HepG2 (cell line): Measurements from ENCODE around the gene PPP2R5D. TPM values are rescaled to one million over a fixed set of nuclear protein-coding genes. Genes with fewer than 3 reads are reported as not detected.

Source experiments
- AFF4 ChIP-seq: sonication (generic); formaldehyde crosslinking; IDR thresholded peaks from 2 replicates; pipeline ENCODE4 v1.4.0; 2020; ENCODE audit warnings: missing genetic modification reagents
- EHMT2 ChIP-seq: fragments of 200-600 bp; sonication (generic); IDR thresholded peaks from 2 replicates; pipeline ENCODE4 v1.7.0; 2017; ENCODE audit warnings: antibody characterized with exemption, low read depth, low read length, borderline replicate concordance
- FOXJ3 ChIP-seq: sonication (generic); formaldehyde crosslinking; IDR thresholded peaks from 2 replicates; pipeline ENCODE4 v1.4.0; 2020; ENCODE audit warnings: missing genetic modification reagents, mild to moderate bottlenecking, borderline replicate concordance
- FOXM1 ChIP-seq: sonication (generic); formaldehyde crosslinking; IDR thresholded peaks from 2 replicates; pipeline ENCODE4 v1.5.0; 2020; ENCODE audit warnings: missing genetic modification reagents
- PHB2 ChIP-seq: fragments of 450-650 bp; IDR thresholded peaks from 2 replicates; pipeline ENCODE4 v1.6.1; 2018; ENCODE audit not compliant: partially characterized antibody
- PRDM15 ChIP-seq: sonication (generic); formaldehyde crosslinking; IDR thresholded peaks from 2 replicates; pipeline ENCODE4 v1.4.0; 2020; ENCODE audit warnings: missing genetic modification reagents
- REST ChIP-seq, 2 experiments: IDR thresholded peaks; 2 replicates each; pipeline ENCODE4 v1.6.1; 2011 to 2012; ENCODE audit warnings: low read length in 2 of 2, borderline replicate concordance in 1 of 2, low read depth in 1 of 2, mild to moderate bottlenecking in 1 of 2, moderate library complexity in 1 of 2
- STAT6 ChIP-seq: sonication (generic); formaldehyde crosslinking; IDR thresholded peaks from 2 replicates; pipeline ENCODE4 v1.4.0; 2020; ENCODE audit warnings: missing genetic modification reagents, mild to moderate bottlenecking, borderline replicate concordance
- SUZ12 ChIP-seq: fragments of 150-350 bp; IDR thresholded peaks from 2 replicates; pipeline ENCODE4 v1.6.1; 2014; ENCODE audit warnings: low read depth, low read length
- ZNF276 ChIP-seq: sonication (generic); formaldehyde crosslinking; IDR thresholded peaks from 2 replicates; pipeline ENCODE4 v1.4.0; 2020; ENCODE audit warnings: mild to moderate bottlenecking, low read depth, missing genetic modification reagents
- ZNF546 ChIP-seq: sonication (generic); formaldehyde crosslinking; conservative IDR thresholded peaks from 2 replicates; pipeline ENCODE4 v1.8.1; 2023; ENCODE audit warnings: mild to moderate bottlenecking, missing genetic modification reagents
- polyA plus RNA-seq, 8 experiments: library from polyadenylated mRNA; depleted of rRNA in 3 of 8; stranded (reverse) in 7 of 8; unstranded in 1 of 8; fragments of >200 nt; fragmentation: Illumina TruSeq in 4 of 8; extraction: Trizol in 4 of 8; gene quantifications; 2 replicates each; pipeline versions ENCODE4 v1.2.1 to v1.2.3, GENCODE V29; 2011 to 2016; ENCODE audit warnings: low read depth in 4 of 8, missing spikeins in 1 of 8, mixed read lengths in 1 of 8; ENCODE audit not compliant: insufficient read depth in 1 of 8
- total RNA-seq, 5 experiments: library from RNA; depleted of rRNA; stranded (reverse); fragments of >200 nt; fragmentation: Illumina TruSeq; extraction: Trizol; gene quantifications; 2 replicates each; pipeline ENCODE4 v1.2.3, GENCODE V29; 2016; ENCODE audit warnings: low read depth in 1 of 5

PPP2R5D gene
- total and polyA plus RNA-seq, 2 of the 13 experiments (the other 11 are each of a cell fraction or from before 2014, with no cell fraction given) = 53.7 to 60.4 TPM

GRCh38 chr6:42938987-42939809 lies 45.2 kb upstream of the PPP2R5D start (continued):
- TF ChIP-seq AFF4 (CRISPR knock-in tag) = no peak; the same call in 1 of the 2 replicates
- TF ChIP-seq ZNF276 (CRISPR knock-in tag) = peak; percentile 84; the same call in 1 of the 2 replicates
- TF ChIP-seq EHMT2 = 0 out of 2 replicates have a peak, but pooled peaks have one; percentile 37
- TF ChIP-seq ZNF546 (CRISPR knock-in tag) = no peak; the same call in 1 of the 2 replicates
- TF ChIP-seq FOXM1 (CRISPR knock-in tag) = no peak
- TF ChIP-seq REST (IDR thresholded peaks at IDR 0.05; ENCODE audit: borderline replicate concordance in 1 of 2, low read depth in 1 of 2, low read length in 2 of 2) = no peak
- peak; percentile 83 for TF ChIP-seq PRDM15 (CRISPR knock-in tag)
- no peak for TF ChIP-seq PHB2
- TF ChIP-seq FOXJ3 (CRISPR knock-in tag) = peak; percentile 82
- TF ChIP-seq SUZ12 = no peak
- TF ChIP-seq STAT6 (CRISPR knock-in tag) = no peak
